22Rv1 (cell line): Measurements from ENCODE around the gene NEURL4.
"Not testable (repeated sequence)": the region's sequence is repeated elsewhere in the genome, so short reads cannot be mapped to it uniquely, and the experiment has no call there.

Source experiments
- H3K27ac ChIP-seq: fragments of 450-650 bp; 2 replicates; pipeline ENCODE4 v1.5.1; 2017
- ZFX ChIP-seq: fragments of 450-650 bp; IDR thresholded peaks from 2 replicates; pipeline ENCODE4 v1.6.1; 2017; ENCODE audit warnings: antibody characterized with exemption, borderline replicate concordance
- TF ChIP-seq, protein P1 (sequence below): fragments of 450-650 bp; IDR thresholded peaks from 2 replicates; pipeline ENCODE4 v1.5.1; 2017; ENCODE audit warnings: mild to moderate bottlenecking

The NEURL4 gene

DNA sequence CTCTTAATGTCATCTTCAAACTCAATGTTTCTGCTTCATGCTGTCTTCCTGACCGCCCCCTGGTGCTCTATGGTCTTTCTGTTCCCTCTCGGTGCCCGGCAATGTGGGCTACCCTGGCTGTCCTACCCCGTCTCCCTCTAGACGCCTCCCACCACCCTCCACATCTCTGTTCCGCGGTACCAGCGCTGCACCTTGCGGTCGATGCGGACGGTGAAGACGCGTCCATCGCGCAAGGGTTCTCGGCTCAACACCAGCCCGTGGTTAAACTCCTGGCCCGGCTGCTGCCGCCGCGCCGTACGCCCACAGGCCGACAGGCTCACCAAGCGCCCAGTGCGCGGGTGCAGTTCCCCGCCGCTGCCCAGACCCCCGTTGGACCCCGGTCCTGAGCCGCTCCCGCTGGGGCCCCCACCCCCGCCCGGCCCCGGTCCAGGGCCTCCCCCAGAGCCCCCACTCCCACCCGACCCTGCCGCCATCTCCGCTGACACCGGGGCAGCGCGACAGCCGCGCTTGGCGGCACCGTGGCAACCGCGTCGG lies at the start of gene NEURL4:
Gene NEURL4, minus strand, starts transcription at position 496 of the 534 bp plus-strand sequence. Its CDS starts 23 bp downstream, at position 473.
- TF ChIP-seq, protein P1, sequence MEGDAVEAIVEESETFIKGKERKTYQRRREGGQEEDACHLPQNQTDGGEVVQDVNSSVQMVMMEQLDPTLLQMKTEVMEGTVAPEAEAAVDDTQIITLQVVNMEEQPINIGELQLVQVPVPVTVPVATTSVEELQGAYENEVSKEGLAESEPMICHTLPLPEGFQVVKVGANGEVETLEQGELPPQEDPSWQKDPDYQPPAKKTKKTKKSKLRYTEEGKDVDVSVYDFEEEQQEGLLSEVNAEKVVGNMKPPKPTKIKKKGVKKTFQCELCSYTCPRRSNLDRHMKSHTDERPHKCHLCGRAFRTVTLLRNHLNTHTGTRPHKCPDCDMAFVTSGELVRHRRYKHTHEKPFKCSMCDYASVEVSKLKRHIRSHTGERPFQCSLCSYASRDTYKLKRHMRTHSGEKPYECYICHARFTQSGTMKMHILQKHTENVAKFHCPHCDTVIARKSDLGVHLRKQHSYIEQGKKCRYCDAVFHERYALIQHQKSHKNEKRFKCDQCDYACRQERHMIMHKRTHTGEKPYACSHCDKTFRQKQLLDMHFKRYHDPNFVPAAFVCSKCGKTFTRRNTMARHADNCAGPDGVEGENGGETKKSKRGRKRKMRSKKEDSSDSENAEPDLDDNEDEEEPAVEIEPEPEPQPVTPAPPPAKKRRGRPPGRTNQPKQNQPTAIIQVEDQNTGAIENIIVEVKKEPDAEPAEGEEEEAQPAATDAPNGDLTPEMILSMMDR: no peak
- TF ChIP-seq ZFX: no peak
- H3K27ac ChIP-seq: peak within 1 kb of the TSS; percentile 85

DNA sequence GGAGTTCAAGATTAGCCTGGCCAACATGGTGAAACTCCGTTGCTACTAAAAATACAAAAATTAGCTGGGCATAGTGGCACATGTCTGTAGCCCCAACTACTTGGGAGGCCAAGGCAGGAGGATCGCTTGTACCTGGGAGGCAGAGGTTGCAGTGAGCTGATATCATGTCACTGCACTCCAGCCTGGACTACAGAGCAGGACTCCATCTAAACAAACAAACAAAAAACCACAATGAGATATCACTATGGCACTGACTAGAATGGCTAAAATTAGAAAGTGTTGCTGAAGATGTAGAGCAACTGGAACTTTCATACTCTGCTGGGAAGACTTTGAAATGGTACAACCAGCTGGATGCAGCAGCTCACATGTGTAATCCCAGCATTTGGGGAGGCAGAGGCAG lies 45.2 kb upstream of the NEURL4 start:
- TF ChIP-seq ZFX: no peak
- TF ChIP-seq, protein P1: no peak
- no peak overlapping the region for H3K27ac ChIP-seq

DNA sequence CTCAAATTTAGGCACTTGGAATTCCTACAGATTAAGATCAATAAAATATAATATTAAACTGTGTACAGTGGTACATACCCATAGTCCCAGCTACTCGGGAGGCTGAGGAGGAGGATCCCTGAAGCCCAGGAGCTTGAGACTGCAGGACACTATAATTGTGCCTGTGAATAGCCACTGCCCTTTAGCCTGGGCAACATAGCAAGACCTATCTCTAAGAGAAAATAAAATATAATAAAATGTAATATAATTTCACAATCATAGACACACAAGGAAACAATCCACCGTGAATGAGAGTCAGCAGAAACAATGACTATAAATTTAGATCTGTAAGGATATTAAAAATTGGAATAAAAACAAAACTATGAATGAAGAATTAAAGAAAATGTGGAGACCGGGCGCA lies 41.7 kb upstream of the NEURL4 start:
- no peak overlapping the region for H3K27ac ChIP-seq
- no peak for TF ChIP-seq ZFX
- TF ChIP-seq, protein P1: no peak

DNA sequence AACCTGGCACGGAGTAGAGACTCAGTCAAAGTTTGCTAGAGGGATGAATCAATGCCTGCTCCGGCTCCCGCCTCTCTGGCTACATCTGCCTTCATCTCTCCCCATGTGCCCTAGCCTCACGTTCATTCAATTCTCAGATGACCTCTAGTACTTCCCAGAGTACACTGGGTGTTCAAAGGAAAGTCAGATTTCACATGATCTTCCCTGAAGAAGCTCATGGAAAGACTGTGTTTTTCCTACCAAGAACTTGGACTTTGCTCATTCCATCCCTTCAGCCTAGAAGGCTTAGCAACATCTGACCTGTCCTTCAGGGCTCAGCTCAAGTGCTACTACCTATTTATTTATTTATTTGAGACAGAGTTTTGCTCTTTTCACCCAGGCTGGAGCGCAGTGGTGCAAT lies 40.7 kb upstream of the NEURL4 start:
- no peak overlapping the region for H3K27ac ChIP-seq

GRCh38 chr17:7368599-7368994 lies 39.5 kb upstream of the NEURL4 start:
- not testable (repeated sequence) for H3K27ac ChIP-seq

More for the DNA sequence above, 40.7 kb upstream of the NEURL4 start:
- TF ChIP-seq, protein P1: no peak
- no peak for TF ChIP-seq ZFX

GRCh38 chr17:7367918-7368598 lies 38.9 kb upstream of the NEURL4 start:
- TF ChIP-seq, protein P1: no peak
- TF ChIP-seq ZFX: no peak

GRCh38 chr17:7367083-7367482 lies 37.9 kb upstream of the NEURL4 start:
- H3K27ac ChIP-seq: no peak overlapping the region
- TF ChIP-seq, protein P1: no peak

More at GRCh38 chr17:7367918-7368598, 38.9 kb upstream of the NEURL4 start:
- H3K27ac ChIP-seq: no peak overlapping the region

- not testable (repeated sequence) for H3K27ac ChIP-seq
Observed at GRCh38 chr17:7365963-7366362, 36.8 kb upstream of the NEURL4 start.
